H1 (cell line): ENCODE measurements around the gene TBC1D16. TPM values are rescaled to one million over a fixed set of nuclear protein-coding genes. Genes with fewer than 3 reads are reported as not detected.
A peak's percentile ranks its signal among the peaks of the same experiment; 100 is the strongest.

Source experiments
- CTCF ChIA-PET: fragments of 300-600 bp; sonication (Branson Sonifier 250); formaldehyde crosslinking; loops from one replicate; lab custom pipeline; 2021; ENCODE audit not compliant: partially characterized antibody; lab: Charles Lee
- POLR2A ChIA-PET: fragments of 300-600 bp; sonication (Branson Sonifier 250); formaldehyde crosslinking; loops from one replicate; lab custom pipeline; 2021; ENCODE audit warnings: inconsistent platforms; ENCODE audit not compliant: partially characterized antibody; lab: Charles Lee
- DNase-seq, 2 experiments: peaks; one replicate each; pipeline versions ENCODE4 v3.0.0 to v3.0.0-alpha.2; 2010 to 2022; ENCODE audit warnings: low spot score in 2 of 2, low read depth in 1 of 2, mixed read lengths in 1 of 2
- FAIRE-seq: peaks from 2 replicates; lab custom pipeline; 2011; peaks lifted over from hg19 to GRCh38; lab: Jason Lieb, UNC
- H2AFZ ChIP-seq: 2 replicates; pipeline ENCODE4 v1.8.1; 2012; ENCODE audit warnings: low read length, inconsistent platforms
- H2AK5ac ChIP-seq: 2 replicates; pipeline ENCODE4 v1.6.1; 2013; ENCODE audit warnings: low read depth, low read length
- H2BK120ac ChIP-seq: replicated peaks from 2 replicates; pipeline ENCODE3; 2013; ENCODE audit warnings: low read depth, low read length, inconsistent platforms
- H2BK12ac ChIP-seq: 2 replicates; pipeline ENCODE4 v1.6.1; 2013; ENCODE audit warnings: low read depth, low read length
- H2BK15ac ChIP-seq: 2 replicates; pipeline ENCODE4 v1.6.1; 2013; ENCODE audit warnings: low read length
- H2BK20ac ChIP-seq: 2 replicates; pipeline ENCODE4 v1.6.1; 2013; ENCODE audit warnings: low read length
- H2BK5ac ChIP-seq: 2 replicates; pipeline ENCODE4 v1.6.1; 2013; ENCODE audit warnings: low read depth, low read length
- H3K14ac ChIP-seq: 2 replicates; pipeline ENCODE4 v1.6.1; 2013; ENCODE audit warnings: inconsistent platforms; ENCODE audit not compliant: insufficient read length
- H3K18ac ChIP-seq: 2 replicates; pipeline ENCODE4 v1.6.1; 2013; ENCODE audit warnings: low read length; ENCODE audit errors: extremely low read depth
- H3K23ac ChIP-seq: 2 replicates; pipeline ENCODE4 v1.6.1; 2013; ENCODE audit warnings: inconsistent platforms; ENCODE audit not compliant: insufficient read length
- H3K23me2 ChIP-seq: 2 replicates; pipeline ENCODE4 v1.6.1; 2013; ENCODE audit warnings: low read depth, low read length
- H3K27ac ChIP-seq: 2 replicates; pipeline ENCODE4 v1.6.1; 2011; ENCODE audit warnings: low read depth, low read length, inconsistent platforms
- H3K27me3 ChIP-seq, 4 experiments: replicated peaks in 1 of 4; 1 replicate in 1 of 4; 2 replicates in 3 of 4; pipeline versions ENCODE4 v1.6.1 to v1.8.1; 2011 to 2013; ENCODE audit warnings: low read length in 3 of 4, mild to moderate bottlenecking in 3 of 4, inconsistent platforms in 2 of 4, mixed read lengths in 2 of 4, moderate library complexity in 1 of 4; ENCODE audit not compliant: control insufficient read depth in 3 of 4, insufficient read depth in 3 of 4; ENCODE audit errors: extremely low read depth in 1 of 4
- H3K36me3 ChIP-seq, 4 experiments: 2 replicates each; pipeline versions ENCODE4 v1.6.1 to v1.8.1; 2011 to 2013; ENCODE audit warnings: mild to moderate bottlenecking in 4 of 4, low read length in 3 of 4, moderate library complexity in 2 of 4, control low read depth in 1 of 4, inconsistent platforms in 1 of 4; ENCODE audit not compliant: insufficient read depth in 4 of 4, control insufficient read depth in 2 of 4
- H3K4ac ChIP-seq: replicated peaks from 2 replicates; pipeline ENCODE3; 2013; ENCODE audit warnings: low read length, low read depth, mixed read lengths, inconsistent platforms; ENCODE audit not compliant: insufficient read length
- H3K4me1 ChIP-seq, 4 experiments: replicated peaks in 1 of 4; 1 replicate in 1 of 4; 2 replicates in 3 of 4; pipeline versions ENCODE4 v1.6.1 to v1.8.1; 2011 to 2013; ENCODE audit warnings: low read length in 3 of 4, inconsistent platforms in 2 of 4, mixed read lengths in 1 of 4; ENCODE audit not compliant: insufficient read depth in 4 of 4, control insufficient read depth in 3 of 4
- H3K4me2 ChIP-seq, 2 experiments: 2 replicates each; pipeline versions ENCODE4 v1.6.1 to v1.8.1; 2011 to 2013; ENCODE audit warnings: low read depth in 2 of 2, low read length in 2 of 2, control low read depth in 1 of 2, inconsistent platforms in 1 of 2, mild to moderate bottlenecking in 1 of 2; ENCODE audit not compliant: insufficient read depth in 1 of 2
- H3K4me3 ChIP-seq, 4 experiments: fragments of 200-600, 300-600 bp in 1 of 4; sonication (generic), shearing (Covaris generic), sonication (Bioruptor Twin) in 1 of 4; 2 replicates each; pipeline versions ENCODE4 v1.5.1 to v1.8.1; 2011 to 2016; ENCODE audit warnings: low read length in 4 of 4, low read depth in 3 of 4, control low read depth in 2 of 4, inconsistent platforms in 2 of 4, mild to moderate bottlenecking in 2 of 4, mixed read lengths in 1 of 4, moderate library complexity in 1 of 4; ENCODE audit not compliant: insufficient read depth in 2 of 4; ENCODE audit errors: extremely low read depth in 1 of 4
- H3K56ac ChIP-seq: replicated peaks from 2 replicates; pipeline ENCODE3; 2013; ENCODE audit warnings: low read depth, mild to moderate bottlenecking, mixed read lengths, low read length, inconsistent platforms; ENCODE audit not compliant: insufficient read length
- H3K79me1 ChIP-seq: 2 replicates; pipeline ENCODE4 v1.6.1; 2013; ENCODE audit warnings: low read depth, low read length, control low read depth
- H3K79me2 ChIP-seq, 2 experiments: 2 replicates each; pipeline versions ENCODE4 v1.6.1 to v1.8.1; 2012 to 2013; ENCODE audit warnings: low read length in 2 of 2, mild to moderate bottlenecking in 2 of 2, inconsistent platforms in 1 of 2; ENCODE audit not compliant: insufficient read depth in 2 of 2, control insufficient read depth in 1 of 2
- H3K9ac ChIP-seq, 4 experiments: replicated peaks in 1 of 4; 1 replicate in 1 of 4; 2 replicates in 3 of 4; pipeline versions ENCODE4 v1.6.1 to v1.8.1; 2011 to 2013; ENCODE audit warnings: low read depth in 3 of 4, low read length in 3 of 4, control low read depth in 2 of 4, mild to moderate bottlenecking in 2 of 4, moderate library complexity in 2 of 4, inconsistent platforms in 1 of 4; ENCODE audit errors: extremely low read depth in 1 of 4
- H3K9me3 ChIP-seq, 2 experiments: 2 replicates each; pipeline versions ENCODE4 v1.6.1 to v1.8.1; 2012 to 2013; ENCODE audit warnings: mild to moderate bottlenecking in 2 of 2, moderate library complexity in 2 of 2, control low read depth in 1 of 2, inconsistent platforms in 1 of 2, low read depth in 1 of 2, low read length in 1 of 2, mixed read lengths in 1 of 2; ENCODE audit not compliant: insufficient read depth in 2 of 2
- H4K20me1 ChIP-seq, 2 experiments: replicated peaks in 1 of 2; 2 replicates each; pipeline versions ENCODE3 to v1.8.1; 2011 to 2013; ENCODE audit warnings: inconsistent platforms in 2 of 2, low read length in 2 of 2, mild to moderate bottlenecking in 1 of 2; ENCODE audit not compliant: insufficient read depth in 2 of 2, control insufficient read depth in 1 of 2
- H4K5ac ChIP-seq: 2 replicates; pipeline ENCODE4 v1.6.1; 2013; ENCODE audit warnings: low read length, low read depth, mixed read lengths, inconsistent platforms; ENCODE audit not compliant: insufficient read length
- H4K8ac ChIP-seq: 2 replicates; pipeline ENCODE4 v1.8.0; 2013; ENCODE audit warnings: mild to moderate bottlenecking, moderate library complexity, low read length, inconsistent platforms; ENCODE audit not compliant: insufficient read depth; ENCODE audit errors: extremely low read depth
- H4K91ac ChIP-seq: replicated peaks from 2 replicates; pipeline ENCODE3; 2013; ENCODE audit warnings: low read length, mixed read lengths, inconsistent platforms; ENCODE audit not compliant: insufficient read length
- TCF12 ChIP-seq: IDR thresholded peaks from 2 replicates; pipeline ENCODE4 v1.6.1; 2011; ENCODE audit warnings: low read depth, mild to moderate bottlenecking, low read length
- WGBS, 2 experiments: shearing (Covaris generic) in 1 of 2; methylation state at CpG; one replicate each; pipeline versions ENCODE4 v1.1.6 to v1.1.7; 2013 to 2015; ENCODE audit warnings: low lambda C conversion rate in 2 of 2, mixed read lengths in 2 of 2, inconsistent platforms in 1 of 2, low coverage in 1 of 2, missing lambda C conversion rate in 1 of 2; ENCODE audit not compliant: insufficient replicate concordance in 2 of 2, insufficient coverage in 1 of 2, insufficient read length in 1 of 2; ENCODE audit errors: extremely low coverage in 1 of 2, missing lambda C conversion rate in 1 of 2; 5-methylcytosine and 5-hydroxymethylcytosine counted together
- polyA plus RNA-seq, 7 experiments: library from polyadenylated mRNA; depleted of rRNA in 3 of 7; stranded (reverse) in 5 of 7; unstranded in 2 of 7; fragments of >200 nt in 5 of 7; fragments of 200-250 nt in 2 of 7; gene quantifications; 1 replicate in 5 of 7; 2 replicates in 1 of 7; 4 replicates in 1 of 7; pipeline versions ENCODE4 v1.2.1 to v1.2.3, GENCODE V29; 2011 to 2013; ENCODE audit warnings: missing spikeins in 2 of 7, mixed read lengths in 2 of 7
- total RNA-seq: library from RNA; stranded (reverse); fragmentation: NEBNext Ultra II Directional; extraction: Animal tissue kit (Norgen Biotek cat#: 25700); gene quantifications from 2 replicates; pipeline ENCODE4 v1.2.1, GENCODE V29; 2021

The TBC1D16 gene
- total and polyA plus RNA-seq, 2 of the 8 experiments (the other 6 are each of a cell fraction or from before 2014, with no cell fraction given), result 21.1 to 109 TPM

GRCh38 chr17:79936050-79936449, 99.6 kb downstream of the TBC1D16 start:
- H3K18ac ChIP-seq, result no peak overlapping the region
- H3K14ac ChIP-seq, result no peak overlapping the region
- 85% methylated on average over 15 of the region's 16 CpGs; no CpG with 5 or more reads in 1 of the 2 experiments for WGBS, 2 experiments
- no peak overlapping the region for H4K5ac ChIP-seq
- peaks cover 4 to 9% of the 10 kb centered on the region in 2 experiments for H4K20me1 ChIP-seq
- no peak overlapping the region for H3K23ac ChIP-seq
- no peak overlapping the region for H3K4ac ChIP-seq
- no peak overlapping the region for H4K91ac ChIP-seq
- peak overlapping the region; percentile 39; the same call in 1 of the 2 replicates for H2BK12ac ChIP-seq
- no peak overlapping the region for H2BK20ac ChIP-seq
- no peak overlapping the region for H3K27ac ChIP-seq
- H3K79me2 ChIP-seq, result no peaks in the 10 kb centered on the region
- H2BK5ac ChIP-seq, result no peak overlapping the region
- H3K4me3 ChIP-seq, result no peak overlapping the region
- ChIA-PET POLR2A (interaction anchor here (0.6 to 11.0 kb wide), 11 partner anchors 9 to 210 kb away, joined by 3 to 152 read pairs (median 3); partner anchors contain the start of gene GAA), CTCF (interaction anchor here (1.2 to 4.8 kb wide), 9 partner anchors 12 to 102 kb away, joined by 3 to 25 read pairs (median 4); no protein-coding TSS in a partner anchor)
- no peak overlapping the region for H3K4me2 ChIP-seq
- H3K36me3 ChIP-seq, result peaks cover 7 to 14% (median 10%) of the 10 kb centered on the region in 4 experiments; a peak in 5 of 8 replicates
- H2AFZ ChIP-seq, result no peak overlapping the region
- H3K9ac ChIP-seq, result no peak overlapping the region; a peak in 1 of 7 replicates
- H4K8ac ChIP-seq, result no peak overlapping the region
- no peak overlapping the region for H2BK120ac ChIP-seq
- DNase-seq, result no peak
- FAIRE-seq, result no peak
- H2AK5ac ChIP-seq, result no peak overlapping the region; the same call in 1 of the 2 replicates
- TF ChIP-seq TCF12, result no peak
- H3K9me3 ChIP-seq, result no peaks in the 10 kb centered on the region
- no peaks in the 10 kb centered on the region for H3K23me2 ChIP-seq
- H3K27me3 ChIP-seq, result no peaks in the 10 kb centered on the region
- peaks cover 0 to 35% (median 26%) of the 10 kb centered on the region in 4 experiments; a peak in 6 of 7 replicates for H3K4me1 ChIP-seq
- H3K56ac ChIP-seq, result no peak overlapping the region
- H3K79me1 ChIP-seq, result no peaks in the 10 kb centered on the region
- H2BK15ac ChIP-seq, result no peak overlapping the region
